GM18508 (cell line): ENCODE measurements around the gene SRRM1.

Experiments
- ATAC-seq: cut with Tn5 transposase; IDR thresholded peaks from one replicate; pipeline ENCODE4 v1.9.1; 2021; ENCODE audit warnings: moderate number of reproducible peaks; ENCODE audit not compliant: insufficient read depth, unreplicated experiment

The SRRM1 gene, protein sequence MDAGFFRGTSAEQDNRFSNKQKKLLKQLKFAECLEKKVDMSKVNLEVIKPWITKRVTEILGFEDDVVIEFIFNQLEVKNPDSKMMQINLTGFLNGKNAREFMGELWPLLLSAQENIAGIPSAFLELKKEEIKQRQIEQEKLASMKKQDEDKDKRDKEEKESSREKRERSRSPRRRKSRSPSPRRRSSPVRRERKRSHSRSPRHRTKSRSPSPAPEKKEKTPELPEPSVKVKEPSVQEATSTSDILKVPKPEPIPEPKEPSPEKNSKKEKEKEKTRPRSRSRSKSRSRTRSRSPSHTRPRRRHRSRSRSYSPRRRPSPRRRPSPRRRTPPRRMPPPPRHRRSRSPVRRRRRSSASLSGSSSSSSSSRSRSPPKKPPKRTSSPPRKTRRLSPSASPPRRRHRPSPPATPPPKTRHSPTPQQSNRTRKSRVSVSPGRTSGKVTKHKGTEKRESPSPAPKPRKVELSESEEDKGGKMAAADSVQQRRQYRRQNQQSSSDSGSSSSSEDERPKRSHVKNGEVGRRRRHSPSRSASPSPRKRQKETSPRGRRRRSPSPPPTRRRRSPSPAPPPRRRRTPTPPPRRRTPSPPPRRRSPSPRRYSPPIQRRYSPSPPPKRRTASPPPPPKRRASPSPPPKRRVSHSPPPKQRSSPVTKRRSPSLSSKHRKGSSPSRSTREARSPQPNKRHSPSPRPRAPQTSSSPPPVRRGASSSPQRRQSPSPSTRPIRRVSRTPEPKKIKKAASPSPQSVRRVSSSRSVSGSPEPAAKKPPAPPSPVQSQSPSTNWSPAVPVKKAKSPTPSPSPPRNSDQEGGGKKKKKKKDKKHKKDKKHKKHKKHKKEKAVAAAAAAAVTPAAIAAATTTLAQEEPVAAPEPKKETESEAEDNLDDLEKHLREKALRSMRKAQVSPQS

DNA sequence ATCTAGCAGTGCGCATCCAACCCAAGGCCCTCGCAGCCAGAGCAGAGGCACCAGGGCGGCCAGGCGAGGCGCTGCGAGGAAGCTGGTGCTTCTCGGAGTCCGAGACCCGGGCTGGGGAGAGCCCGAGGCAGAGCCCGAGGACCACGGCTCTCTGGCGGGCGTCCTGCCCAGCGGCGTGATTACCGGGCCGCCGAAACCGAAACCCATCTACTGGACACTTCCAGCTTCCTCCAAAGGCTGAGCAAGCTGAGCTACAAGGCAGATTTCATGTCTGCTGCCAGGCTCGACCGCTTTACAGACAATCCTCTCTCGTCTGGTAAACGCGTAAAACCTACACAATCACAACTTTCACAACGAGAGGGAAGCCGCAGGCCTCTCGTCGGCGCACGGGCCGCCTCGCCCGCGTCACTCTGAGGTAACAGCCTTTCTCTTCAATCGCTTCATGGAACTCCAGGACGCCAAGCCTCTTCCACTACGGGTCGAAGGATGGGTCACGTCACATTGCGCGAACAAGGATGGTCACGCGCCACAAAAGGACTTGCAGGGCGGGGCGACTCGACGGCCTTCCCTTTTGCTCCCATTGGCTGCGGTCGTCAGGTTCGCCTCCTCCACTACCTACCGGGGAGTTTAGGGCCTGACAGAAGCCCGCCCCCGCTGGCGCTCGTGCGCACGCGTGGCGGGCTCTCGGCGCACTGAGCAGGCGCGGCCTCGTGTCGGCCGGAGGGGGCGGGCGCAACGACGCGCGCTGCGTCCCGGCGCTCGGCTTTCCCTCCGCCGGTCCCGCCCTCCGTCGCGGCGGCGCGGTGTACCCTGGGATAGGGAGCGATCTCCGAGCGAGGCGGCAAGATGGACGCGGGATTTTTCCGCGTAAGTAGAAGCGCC, at the start of gene SRRM1:
TSS of gene SRRM1 (plus strand) at position 822 of the 882 bp plus-strand sequence. CDS start at position 847, 25 bp downstream.
- ATAC-seq = peak; percentile 73

DNA sequence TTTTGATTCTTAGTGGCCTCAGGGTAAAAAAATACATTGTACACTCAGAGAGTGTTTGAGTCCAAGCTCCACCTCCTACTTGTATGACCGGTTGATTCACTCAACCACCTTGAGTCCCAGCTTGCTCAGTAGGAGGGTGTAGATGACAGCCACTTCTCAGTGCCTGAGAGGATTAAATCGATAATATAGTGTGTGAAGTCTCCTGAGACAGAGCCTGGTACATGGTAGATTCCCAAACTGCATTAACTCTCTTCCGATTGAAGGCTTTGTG, 48.8 kb upstream of the SRRM1 start:
- no peak for ATAC-seq

DNA sequence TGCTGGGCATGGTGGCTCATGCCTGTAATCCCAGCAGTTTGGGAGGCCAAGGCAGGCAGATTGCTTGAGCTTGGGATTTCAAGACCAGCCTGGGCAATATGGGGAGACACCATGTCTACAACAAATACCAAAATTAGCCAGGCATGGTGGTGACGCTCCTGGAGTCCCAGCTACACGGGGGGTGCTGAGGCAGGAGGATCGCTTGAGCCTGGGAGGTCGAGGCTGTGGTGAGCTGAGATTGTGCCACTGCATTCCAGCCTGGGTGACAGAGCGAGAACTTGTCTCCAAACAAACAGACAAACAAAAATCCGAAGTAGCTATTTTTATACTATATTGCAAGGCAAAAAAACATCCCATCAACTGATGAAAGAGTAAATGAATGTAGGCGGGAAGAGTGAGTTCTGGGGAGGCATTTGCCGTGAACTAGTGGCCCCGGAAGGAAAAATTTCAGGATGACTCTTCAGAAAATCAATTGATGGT, 46.7 kb upstream of the SRRM1 start:
- no peak for ATAC-seq

DNA sequence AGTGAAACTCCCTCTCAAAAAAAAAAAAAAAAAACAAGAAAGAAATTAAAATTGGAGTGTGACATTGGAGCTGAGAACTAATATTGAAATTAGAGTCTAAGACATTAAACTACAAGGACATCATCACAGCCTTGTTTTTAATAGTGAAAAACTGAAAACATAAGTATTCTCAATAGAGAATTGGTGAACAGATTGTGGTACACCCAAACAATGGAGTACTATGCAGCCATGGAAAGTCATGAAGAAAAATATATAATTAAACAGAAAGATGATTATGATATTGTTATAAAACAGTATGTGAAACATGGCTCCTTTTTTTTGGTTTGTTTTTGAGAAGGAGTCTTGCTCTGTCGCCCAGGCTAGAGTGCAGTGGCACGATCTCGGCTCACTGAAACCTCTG, 43.8 kb upstream of the SRRM1 start:
- ATAC-seq = no peak

DNA sequence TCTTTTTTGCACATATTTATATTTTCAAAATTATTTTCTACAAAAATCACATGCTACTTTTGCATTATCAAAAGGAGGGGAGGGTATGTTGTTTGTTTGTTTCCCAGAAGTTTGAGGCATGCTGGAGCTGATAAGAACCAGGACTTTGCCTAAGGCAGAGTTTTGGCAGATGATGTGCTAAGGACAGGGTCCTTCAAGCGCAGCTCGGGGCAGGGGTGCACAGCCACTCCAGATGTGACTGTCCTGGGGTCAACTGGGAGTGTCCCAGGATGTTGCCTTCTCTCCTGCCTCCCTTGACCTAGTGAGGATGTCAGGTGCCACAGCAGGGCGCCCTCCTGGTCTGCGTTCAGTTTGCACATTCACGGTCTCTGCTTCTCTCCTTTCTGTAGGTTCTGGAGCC, 42.6 kb upstream of the SRRM1 start:
- ATAC-seq = no peak

DNA sequence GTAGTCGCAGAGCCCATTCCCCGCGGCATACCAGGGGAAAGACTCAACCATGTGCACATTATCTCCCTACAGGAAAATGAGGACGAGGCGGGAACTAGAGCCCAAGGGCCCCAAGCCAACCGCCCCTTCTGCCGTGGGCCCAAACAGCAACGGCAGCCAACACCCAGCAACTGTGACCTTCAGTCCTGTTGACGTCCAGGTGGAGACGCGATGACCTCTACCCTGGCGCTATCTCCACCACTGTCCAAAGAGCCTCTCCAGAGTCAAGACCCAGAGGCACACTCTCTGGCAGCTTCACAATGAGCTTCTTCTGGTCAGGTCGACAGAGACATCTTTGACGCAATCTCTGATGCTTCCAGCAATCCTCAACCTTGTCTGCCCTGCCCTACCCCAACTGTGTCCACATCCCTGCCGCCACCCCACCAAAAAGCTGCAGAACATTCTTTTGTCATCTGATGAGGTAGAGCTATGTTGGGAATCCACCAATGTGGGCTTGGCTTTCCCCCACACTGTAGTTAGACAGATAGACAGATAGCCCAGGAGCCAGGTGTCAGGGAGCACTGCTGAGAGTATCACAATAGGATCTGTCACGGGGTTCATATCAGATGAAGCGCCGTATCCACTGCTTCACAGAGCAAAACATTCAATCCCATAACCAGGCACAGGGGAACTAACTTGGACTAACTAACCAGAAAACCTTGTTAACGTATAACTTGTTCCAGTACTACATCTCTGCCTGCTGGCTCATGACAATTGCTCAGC, 37.4 kb upstream of the SRRM1 start:
- no peak for ATAC-seq

DNA sequence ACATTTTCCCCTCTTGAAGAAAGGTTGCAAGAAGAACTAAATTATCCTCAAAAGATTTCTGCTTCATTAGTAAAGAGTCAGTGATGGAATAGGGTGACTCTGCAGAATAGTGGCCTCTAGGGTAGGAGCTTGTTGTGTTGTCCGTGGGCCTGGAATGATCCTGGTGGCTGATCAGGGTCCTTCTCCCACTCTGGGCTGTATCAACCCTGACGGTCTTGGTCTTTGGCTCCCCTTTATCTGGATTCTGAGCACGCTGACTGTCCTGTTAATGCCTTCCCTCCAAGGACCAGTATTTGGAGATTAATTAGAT, 36.9 kb upstream of the SRRM1 start:
- ATAC-seq = no peak

DNA sequence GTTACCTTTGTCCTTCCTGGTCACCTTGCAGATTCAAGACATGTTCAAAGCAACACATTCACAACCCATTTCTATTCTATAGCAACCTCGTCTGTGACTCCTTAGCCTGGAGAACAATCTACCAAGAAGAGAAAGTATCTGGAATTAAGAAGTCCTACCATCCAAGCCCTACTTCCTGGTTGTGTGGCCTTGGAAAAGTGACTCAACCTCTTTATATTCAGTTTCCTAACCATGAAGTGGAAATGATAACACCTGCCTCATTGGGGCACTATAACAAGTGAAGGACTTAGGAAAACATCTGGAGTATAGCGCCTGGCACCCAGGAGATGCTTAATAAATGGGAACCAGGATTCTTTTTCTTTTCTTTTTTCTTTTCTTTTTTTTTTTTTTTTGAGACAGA, 36.5 kb upstream of the SRRM1 start:
- ATAC-seq = no peak

DNA sequence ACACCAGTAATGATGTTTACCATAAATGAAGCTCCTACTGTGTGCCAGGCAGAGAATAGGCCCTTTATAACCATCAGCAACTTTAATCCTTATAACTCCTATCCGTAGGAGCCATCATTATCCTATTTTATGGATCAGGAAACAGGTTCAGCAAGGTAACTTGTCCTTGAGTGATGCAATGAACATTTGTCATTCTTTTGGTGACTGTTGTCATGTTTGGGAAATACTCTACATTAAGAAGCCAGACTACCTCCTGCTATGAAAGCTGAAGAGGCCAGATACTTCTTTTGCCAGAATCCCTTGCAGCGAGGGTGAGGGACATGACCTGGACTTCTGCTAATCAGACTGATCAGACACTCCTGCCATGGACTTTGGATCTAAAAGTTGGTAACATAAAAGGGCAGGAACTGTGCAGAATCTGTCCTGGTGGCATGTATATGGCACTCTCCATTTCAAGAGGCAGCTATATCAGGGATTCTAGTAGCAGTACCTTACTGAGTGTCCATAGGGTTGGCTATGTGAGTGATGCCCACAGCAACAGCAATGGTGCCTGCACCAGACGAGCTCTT, 33.1 kb upstream of the SRRM1 start:
- no peak for ATAC-seq

DNA sequence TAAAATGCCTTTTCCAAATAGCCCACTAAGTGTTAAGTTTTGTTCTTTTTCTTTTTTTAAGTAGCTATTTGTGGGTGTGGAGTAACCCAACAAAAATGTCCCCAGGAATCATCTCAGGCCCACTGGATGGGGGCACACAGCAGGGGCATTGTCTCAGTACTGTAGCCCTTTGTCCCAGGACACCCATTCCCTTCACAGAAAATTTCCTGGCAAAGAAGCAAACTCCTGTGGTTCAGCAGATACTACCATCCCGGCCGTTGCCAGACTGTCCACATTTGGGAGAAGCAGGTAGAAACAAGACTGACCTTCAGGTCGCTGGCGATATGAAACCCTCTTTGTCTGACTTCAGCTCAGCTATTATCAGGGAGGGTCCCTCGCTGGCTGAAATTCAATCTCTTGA, 23.7 kb upstream of the SRRM1 start:
- ATAC-seq = no peak

DNA sequence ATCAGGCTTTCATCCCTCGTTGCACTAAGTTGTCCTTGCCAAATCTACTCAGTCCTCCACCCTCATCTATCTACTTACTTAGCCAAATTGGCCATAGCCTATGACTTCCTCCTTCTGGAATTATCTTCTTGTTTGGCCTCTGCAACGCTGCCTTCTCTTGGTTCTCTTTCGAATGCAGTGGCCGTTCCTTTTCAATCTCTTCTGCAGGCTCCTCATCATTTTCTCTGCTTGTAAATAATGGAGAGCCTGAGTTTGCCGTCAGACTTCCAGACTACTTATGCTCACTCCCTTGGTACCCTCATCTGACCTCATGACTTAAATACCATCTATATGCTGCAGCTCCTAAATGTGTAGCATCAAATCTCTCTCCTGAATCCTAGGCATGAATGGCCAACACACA, 22.4 kb upstream of the SRRM1 start:
- ATAC-seq = no peak

DNA sequence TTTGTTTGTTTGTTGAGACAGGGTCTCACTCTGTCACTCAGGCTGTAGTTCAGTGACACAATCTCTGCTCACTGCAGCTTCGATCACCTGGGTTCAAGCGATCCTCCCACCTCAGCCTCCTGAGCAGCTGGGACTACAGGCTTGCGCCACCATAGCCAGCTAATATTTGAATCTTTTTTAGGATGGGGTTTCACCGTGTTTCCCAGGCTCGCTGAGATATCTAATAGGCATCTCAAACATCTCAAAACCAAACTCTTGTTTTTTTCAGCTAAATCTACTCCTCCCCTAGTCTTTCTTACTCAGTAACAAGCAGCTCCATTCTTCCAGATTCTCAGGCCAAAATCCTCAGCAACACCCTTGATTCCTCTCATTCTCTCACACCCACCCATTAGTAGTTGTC, 22.0 kb upstream of the SRRM1 start:
- ATAC-seq = no peak

DNA sequence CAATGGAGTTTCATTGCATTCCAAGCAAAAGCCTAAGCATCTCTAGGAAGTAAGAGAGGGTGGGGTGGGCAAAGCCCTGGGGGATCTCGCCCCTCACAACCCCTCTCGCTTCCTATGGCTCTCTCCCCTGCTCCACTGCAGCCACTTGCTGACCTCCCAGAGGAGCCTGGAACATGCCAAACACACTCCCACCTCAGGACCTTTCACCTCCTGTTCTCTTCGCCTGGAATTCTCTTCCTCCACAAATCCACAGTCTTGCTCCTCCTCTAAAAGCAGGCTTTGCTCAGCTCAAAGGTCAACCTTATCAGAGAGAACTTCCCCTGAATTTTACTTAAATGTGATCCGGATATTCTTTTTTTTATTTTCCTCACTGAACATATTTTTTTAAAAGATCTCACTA, 20.9 kb upstream of the SRRM1 start:
- no peak for ATAC-seq

DNA sequence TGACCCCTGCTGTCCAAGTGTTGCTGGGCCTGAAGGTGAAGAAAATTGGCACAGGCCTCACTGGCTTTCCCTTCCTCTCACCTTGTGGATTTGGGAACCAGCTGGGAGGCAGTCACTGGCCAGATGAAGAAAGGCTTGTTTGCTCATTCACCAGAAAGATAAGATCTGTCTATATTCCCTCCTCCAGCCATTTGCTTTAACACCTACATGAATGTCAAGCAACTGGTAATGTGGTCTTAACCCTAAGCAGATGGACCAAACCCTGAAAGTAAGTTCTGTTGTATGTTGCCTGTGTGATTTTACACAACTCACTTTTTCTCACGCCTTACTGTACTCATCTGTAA, 10.3 kb upstream of the SRRM1 start:
- no peak for ATAC-seq

DNA sequence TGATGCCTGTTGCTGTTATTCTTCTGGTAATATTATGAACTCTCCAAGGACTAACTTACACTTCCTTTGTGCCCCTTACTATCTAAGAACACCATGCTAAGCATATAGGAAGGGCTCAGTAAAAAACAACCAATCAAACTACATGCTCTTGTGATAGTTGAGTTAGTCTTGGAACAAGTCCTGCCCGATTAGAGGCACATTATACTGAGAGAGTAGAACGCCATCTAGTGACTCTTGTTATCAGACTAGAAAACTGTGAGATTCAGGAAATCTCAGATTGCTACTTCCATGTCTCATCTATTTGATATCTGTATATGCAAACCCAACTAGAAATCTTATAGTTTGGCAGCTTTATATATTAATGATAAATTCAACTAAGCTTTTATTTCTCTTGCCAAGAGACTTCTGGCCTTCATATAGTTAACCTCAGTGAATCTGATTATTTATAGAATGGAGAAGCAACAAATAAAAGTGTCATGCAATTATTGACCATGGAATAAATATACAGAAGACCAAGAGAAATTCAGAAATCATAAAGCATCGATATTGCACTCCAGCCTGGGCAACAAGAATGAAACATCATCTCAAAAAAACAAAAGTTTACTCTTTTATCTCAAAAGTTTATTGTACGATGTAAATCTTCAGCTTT, 7.8 kb upstream of the SRRM1 start:
- no peak for ATAC-seq

DNA sequence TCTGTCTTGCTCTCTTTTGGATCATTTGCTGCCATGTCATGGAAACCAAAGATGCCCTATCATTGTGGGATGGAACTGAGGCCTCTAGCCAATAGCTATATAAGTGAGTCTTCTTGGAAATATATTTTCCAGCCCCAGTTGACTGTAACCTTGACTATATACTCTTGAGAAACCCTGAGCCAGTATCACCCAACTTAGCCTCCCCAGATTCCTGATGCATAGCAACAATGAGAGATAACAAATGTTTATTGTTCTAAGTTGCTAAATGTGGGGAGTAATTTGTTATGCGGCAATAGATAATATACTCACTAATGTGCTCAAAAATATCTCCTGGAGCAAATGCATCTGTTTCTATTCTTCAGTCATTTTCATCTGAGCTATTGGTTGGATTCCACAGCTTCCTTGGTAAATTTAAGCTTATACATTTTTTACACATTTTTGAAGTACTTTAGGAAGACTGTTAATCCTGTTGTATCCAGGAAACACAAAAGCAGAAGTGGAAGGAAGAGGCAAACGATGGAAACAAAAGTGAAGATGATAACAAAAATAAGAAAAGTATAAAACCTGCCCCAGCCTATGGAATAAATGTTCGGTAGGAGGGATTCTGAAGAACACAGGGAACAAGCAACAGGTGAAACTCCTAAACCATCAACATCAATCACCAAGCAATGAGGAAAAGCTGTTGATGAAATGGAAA, 6.3 kb upstream of the SRRM1 start:
- no peak for ATAC-seq

DNA sequence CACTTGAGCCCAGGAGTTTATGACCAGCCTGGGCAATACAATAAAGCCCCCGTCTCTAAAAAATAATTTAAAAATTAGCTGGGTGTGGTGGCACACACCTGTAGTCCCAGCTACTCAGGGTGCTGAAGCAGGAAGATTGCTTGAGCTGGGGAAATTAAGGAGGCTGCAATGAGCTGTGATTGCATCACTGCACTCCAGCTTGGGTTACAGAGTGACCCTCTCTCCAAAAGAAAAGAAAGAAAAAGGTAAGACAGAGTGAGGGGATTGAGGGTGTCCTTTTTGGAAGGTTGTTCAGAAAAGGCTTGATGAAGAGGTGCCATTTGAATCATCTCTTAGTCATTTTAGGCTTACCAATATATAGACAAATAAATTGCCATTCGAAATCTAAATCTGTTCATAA, 4.0 kb upstream of the SRRM1 start:
- ATAC-seq = no peak

DNA sequence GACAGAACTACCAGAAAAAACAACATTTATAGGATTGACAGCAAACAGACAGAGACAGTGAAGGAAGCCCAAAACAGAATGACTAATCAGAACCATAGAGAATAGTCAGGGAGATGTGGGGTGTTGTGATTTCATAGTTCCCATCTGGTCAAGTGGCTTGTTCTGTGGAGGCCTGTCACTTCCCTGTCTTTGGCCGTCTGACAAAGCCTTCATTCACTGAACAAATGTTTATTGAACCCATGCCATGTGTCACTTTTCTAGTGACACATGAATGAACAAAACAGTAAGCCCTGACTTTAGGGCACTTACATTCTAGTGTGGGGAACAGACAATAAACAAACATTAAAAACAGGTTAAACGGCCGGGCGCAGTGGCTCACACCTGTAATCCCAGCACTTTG, 3.2 kb upstream of the SRRM1 start:
- no peak for ATAC-seq

DNA sequence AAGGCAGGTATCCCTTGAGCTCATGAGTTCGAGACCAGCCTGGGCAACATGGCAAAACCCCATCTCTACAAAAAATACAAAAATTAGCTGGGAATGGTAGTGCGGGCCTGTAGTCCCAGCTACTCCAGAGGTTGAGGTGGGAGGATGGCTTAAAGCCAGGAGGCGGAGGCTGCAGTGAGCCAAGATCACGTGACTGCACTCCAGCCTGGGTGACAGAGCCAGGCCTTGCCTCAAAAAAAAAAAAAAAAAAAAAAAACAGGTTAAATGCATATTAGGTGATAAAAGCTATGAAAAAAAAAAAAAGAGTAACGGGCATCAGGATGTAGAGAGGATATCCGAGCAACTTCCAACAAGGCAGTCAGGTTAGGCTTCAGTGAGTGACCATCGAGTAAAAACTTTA, 2.8 kb upstream of the SRRM1 start:
- no peak for ATAC-seq
